Measurements from ENCODE around the gene ADCY3. TPM values are rescaled to one million over a fixed set of nuclear protein-coding genes. Genes with fewer than 3 reads are reported as not detected.

Gene ADCY3
- total and polyA plus RNA-seq, 9 of the 15 experiments (the other 6 are each of a cell fraction or from before 2014, with no cell fraction given): 1.5 to 54.8 (median 26.3) TPM

DNA sequence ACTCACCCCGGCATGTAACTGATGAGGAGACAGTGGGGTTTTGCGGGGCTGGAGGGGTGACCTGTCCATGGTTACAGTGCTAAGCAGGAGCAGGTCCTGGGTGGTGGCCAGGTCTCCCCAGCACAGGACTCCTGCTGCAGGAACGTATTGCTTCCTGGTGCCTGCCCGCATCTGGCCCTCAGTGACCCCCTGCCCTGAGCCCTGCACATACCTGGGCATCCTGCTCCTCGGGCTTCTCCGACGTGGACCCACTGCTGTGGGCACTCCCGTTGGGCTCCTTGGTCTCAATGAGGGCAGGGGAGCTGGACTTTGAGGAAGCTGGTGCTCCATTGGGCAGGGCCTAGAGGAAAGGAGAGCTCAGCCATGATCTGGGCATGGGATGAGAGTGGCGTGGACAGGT is 83.3 kb downstream of the ADCY3 start:
- no TSS peak for BruUV-seq (replicated peaks)
- no peak overlapping the region for H2AFZ ChIP-seq (ENCODE audit: low read depth, low read length)
- intact Hi-C loops (cut with micrococcal nuclease) (no loop called here), in situ Hi-C loops (cut with MboI) (loop anchor here (5.0 kb wide), 1 partner anchor 429 kb away; no protein-coding TSS in a partner anchor)
- H3K9me3 ChIP-seq (replicated peaks; ENCODE audit: control insufficient read depth, insufficient read depth, low read depth, low read length): no peaks in the 10 kb centered on the region
- H3K4me2 ChIP-seq (ENCODE audit: insufficient read depth, low read length): no peak overlapping the region
- FAIRE-seq: no peak
- H4K20me1 ChIP-seq (replicated peaks; ENCODE audit: control insufficient read depth, insufficient read depth, low read length): no peaks in the 10 kb centered on the region
- H3K4me3 ChIP-seq: no peak overlapping the region
- no peak for ATAC-seq
- H3K27me3 ChIP-seq (ENCODE audit: control insufficient read depth in 2 of 2, insufficient read depth in 2 of 2, low read length in 2 of 2): no peaks in the 10 kb centered on the region
- H3K9ac ChIP-seq (ENCODE audit: insufficient read depth in 1 of 2, low read depth in 2 of 2, low read length in 2 of 2): no peak overlapping the region
- WGBS (ENCODE audit: insufficient coverage, low coverage, missing lambda C conversion rate): 88% methylated on average over 8 of the region's 9 CpGs
- peaks cover 72% of the 10 kb centered on the region; the same call in 2 of the 3 replicates for H3K36me3 ChIP-seq (ENCODE audit: control insufficient read depth, insufficient read depth, low read length)
- no peaks in the 10 kb centered on the region for H3K79me2 ChIP-seq (ENCODE audit: control insufficient read depth, insufficient read depth, low read length)
- POLR2A ChIA-PET: interaction anchor here (1.0 kb wide), 1 partner anchor 9 kb away, joined by 3 read pairs; no protein-coding TSS in a partner anchor
- peaks cover 0 to 3% of the 10 kb centered on the region in 2 experiments; a peak in 2 of 5 replicates for H3K4me1 ChIP-seq (replicated peaks in 1 of 2; ENCODE audit: control insufficient read depth in 2 of 2, insufficient read depth in 2 of 2, low read length in 2 of 2)
- no peaks in the 10 kb centered on the region for H3K9me1 ChIP-seq (ENCODE audit: control insufficient read depth, insufficient read depth, low read length)
- TF ChIP-seq, protein P1, sequence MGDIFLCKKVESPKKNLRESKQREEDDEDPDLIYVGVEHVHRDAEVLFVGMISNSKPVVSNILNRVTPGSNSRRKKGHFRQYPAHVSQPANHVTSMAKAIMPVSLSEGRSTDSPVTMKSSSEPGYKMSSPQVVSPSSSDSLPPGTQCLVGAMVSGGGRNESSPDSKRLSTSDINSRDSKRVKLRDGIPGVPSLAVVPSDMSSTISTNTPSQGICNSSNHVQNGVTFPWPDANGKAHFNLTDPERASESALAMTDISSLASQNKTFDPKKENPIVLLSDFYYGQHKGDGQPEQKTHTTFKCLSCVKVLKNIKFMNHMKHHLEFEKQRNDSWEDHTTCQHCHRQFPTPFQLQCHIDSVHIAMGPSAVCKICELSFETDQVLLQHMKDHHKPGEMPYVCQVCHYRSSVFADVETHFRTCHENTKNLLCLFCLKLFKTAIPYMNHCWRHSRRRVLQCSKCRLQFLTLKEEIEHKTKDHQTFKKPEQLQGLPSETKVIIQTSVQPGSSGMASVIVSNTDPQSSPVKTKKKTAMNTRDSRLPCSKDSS (IDR thresholded peaks at IDR 0.05; ENCODE audit: low read depth, partially characterized antibody): no peak
- TF ChIP-seq ZFP1 (CRISPR knock-in tag; IDR thresholded peaks at IDR 0.05) (no peak), BRF1 (IDR thresholded peaks at IDR 0.05; ENCODE audit: borderline replicate concordance, extremely low read depth, insufficient read length) (no peak), KDM5B (IDR thresholded peaks at IDR 0.05; ENCODE audit: insufficient replicate concordance, low read depth, low read length) (no peak), ZNF232 (CRISPR knock-in tag; IDR thresholded peaks at IDR 0.05) (no peak), NELFE (IDR thresholded peaks at IDR 0.05; ENCODE audit: insufficient read depth, insufficient read length) (no peak), NBN (IDR thresholded peaks at IDR 0.05; ENCODE audit: low read depth) (no peak), ZNF140 (CRISPR knock-in tag; IDR thresholded peaks at IDR 0.05) (no peak), SP1 (CRISPR knock-in tag; IDR thresholded peaks at IDR 0.05) (no peak), CAMTA2 (CRISPR knock-in tag; conservative IDR thresholded peaks at IDR 0.05) (no peak)
- TF ChIP-seq, protein P2, sequence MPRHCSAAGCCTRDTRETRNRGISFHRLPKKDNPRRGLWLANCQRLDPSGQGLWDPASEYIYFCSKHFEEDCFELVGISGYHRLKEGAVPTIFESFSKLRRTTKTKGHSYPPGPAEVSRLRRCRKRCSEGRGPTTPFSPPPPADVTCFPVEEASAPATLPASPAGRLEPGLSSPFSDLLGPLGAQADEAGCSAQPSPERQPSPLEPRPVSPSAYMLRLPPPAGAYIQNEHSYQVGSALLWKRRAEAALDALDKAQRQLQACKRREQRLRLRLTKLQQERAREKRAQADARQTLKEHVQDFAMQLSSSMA (CRISPR knock-in tag; IDR thresholded peaks at IDR 0.05): no peak
- CTCF ChIA-PET (ENCODE audit: low intra/inter-chr PET ratio): no interaction called here
- H3K27ac ChIP-seq (ENCODE audit: extremely low read depth, low read depth, low read length): no peak overlapping the region
- no peak for DNase-seq (ENCODE audit: extremely low read depth in 1 of 4, low spot score in 3 of 4)
